ENCODE data around the gene RABEP1.

The RABEP1 gene

GRCh38 chr17:5362162-5362811 is 80.2 kb downstream of the RABEP1 start:
- TF ChIP-seq ESRRG (CRISPR knock-in tag; IDR thresholded peaks at IDR 0.05) (no peak), ISL1 (CRISPR knock-in tag; IDR thresholded peaks at IDR 0.05) (no peak), TCF4 (CRISPR knock-in tag; IDR thresholded peaks at IDR 0.05; ENCODE audit: borderline replicate concordance) (no peak), RARB (CRISPR knock-in tag; IDR thresholded peaks at IDR 0.05) (no peak), ZFP30 (CRISPR knock-in tag; IDR thresholded peaks at IDR 0.05) (no peak), PATZ1 (CRISPR knock-in tag; IDR thresholded peaks at IDR 0.05; ENCODE audit: borderline replicate concordance) (no peak), CREB5 (CRISPR knock-in tag; IDR thresholded peaks at IDR 0.05; ENCODE audit: low read depth) (no peak), GLIS3 (CRISPR knock-in tag; IDR thresholded peaks at IDR 0.05) (no peak), ZC3H10 (CRISPR knock-in tag; IDR thresholded peaks at IDR 0.05) (no peak)
- no peak for ATAC-seq

GRCh38 chr17:5364156-5364555 is 82.1 kb downstream of the RABEP1 start:
- no peak for ATAC-seq
- TF ChIP-seq PATZ1 (CRISPR knock-in tag; IDR thresholded peaks at IDR 0.05; ENCODE audit: borderline replicate concordance) (no peak), ZNF70 (CRISPR knock-in tag; IDR thresholded peaks at IDR 0.05) (no peak), ZC3H10 (CRISPR knock-in tag; IDR thresholded peaks at IDR 0.05) (no peak), ESRRG (CRISPR knock-in tag; IDR thresholded peaks at IDR 0.05) (no peak), TCF4 (CRISPR knock-in tag; IDR thresholded peaks at IDR 0.05; ENCODE audit: borderline replicate concordance) (no peak), PPARA (CRISPR knock-in tag; IDR thresholded peaks at IDR 0.05; ENCODE audit: borderline replicate concordance) (no peak), SNAI2 (CRISPR knock-in tag; IDR thresholded peaks at IDR 0.05) (no peak), ZFP30 (CRISPR knock-in tag; IDR thresholded peaks at IDR 0.05) (no peak), POU6F1 (CRISPR knock-in tag; IDR thresholded peaks at IDR 0.05; ENCODE audit: borderline replicate concordance, low read depth) (no peak), ZFP3 (CRISPR knock-in tag; IDR thresholded peaks at IDR 0.05) (no peak), ARNTL (CRISPR knock-in tag; IDR thresholded peaks at IDR 0.05; ENCODE audit: borderline replicate concordance, low read depth) (no peak), CSDC2 (CRISPR knock-in tag; IDR thresholded peaks at IDR 0.05) (no peak), CSRNP3 (CRISPR knock-in tag; IDR thresholded peaks at IDR 0.05) (no peak), OSR1 (CRISPR knock-in tag; IDR thresholded peaks at IDR 0.05) (no peak), RARB (CRISPR knock-in tag; IDR thresholded peaks at IDR 0.05) (no peak)

- no peak for TF ChIP-seq ZNF565 (CRISPR knock-in tag; conservative IDR thresholded peaks at IDR 0.05; ENCODE audit: low read depth)
- no peak for TF ChIP-seq CSRNP3 (CRISPR knock-in tag; IDR thresholded peaks at IDR 0.05)
- no peak for TF ChIP-seq BACH2 (CRISPR knock-in tag; IDR thresholded peaks at IDR 0.05; ENCODE audit: borderline replicate concordance)
- no peak for TF ChIP-seq PPARA (CRISPR knock-in tag; IDR thresholded peaks at IDR 0.05; ENCODE audit: borderline replicate concordance)
- no peak for TF ChIP-seq ISL1 (CRISPR knock-in tag; IDR thresholded peaks at IDR 0.05)
- TF ChIP-seq ZC3H10 (CRISPR knock-in tag; IDR thresholded peaks at IDR 0.05): no peak
- TF ChIP-seq ESRRG (CRISPR knock-in tag; IDR thresholded peaks at IDR 0.05): no peak
- TF ChIP-seq ARNTL (CRISPR knock-in tag; IDR thresholded peaks at IDR 0.05; ENCODE audit: borderline replicate concordance, low read depth): no peak
- TF ChIP-seq CSDC2 (CRISPR knock-in tag; IDR thresholded peaks at IDR 0.05): no peak
- no peak for TF ChIP-seq TCF4 (CRISPR knock-in tag; IDR thresholded peaks at IDR 0.05; ENCODE audit: borderline replicate concordance)
- TF ChIP-seq GLIS3 (CRISPR knock-in tag; IDR thresholded peaks at IDR 0.05): no peak
- no peak for ATAC-seq
Observed at GRCh38 chr17:5364696-5365095, 82.6 kb downstream of the RABEP1 start.

Data from SK-N-SH treated with all-trans-retinoic acid at 6 μM for 48 hours (cell line).